Activated CD8-positive, alpha-beta memory T cell treated with anti-CD3 and anti-CD28 coated beads for 36 hours (primary cell): ENCODE measurements around the gene GSG1L2. TPM values are rescaled to one million over a fixed set of nuclear protein-coding genes. Genes with fewer than 3 reads are reported as not detected.

Experiments
- CTCF ChIA-PET: fragments of 350-600 bp; sonication (Branson Sonifier 250); formaldehyde crosslinking; loops from one replicate; lab custom pipeline; 2021; ENCODE audit warnings: antibody characterized with exemption; lab: Charles Lee
- POLR2A ChIA-PET: fragments of 350-600 bp; sonication (Branson Sonifier 250); formaldehyde crosslinking; loops from one replicate; lab custom pipeline; 2021; ENCODE audit warnings: antibody characterized with exemption; lab: Charles Lee
- total RNA-seq, 2 experiments: library from RNA; stranded (reverse); gene quantifications; one replicate each; pipeline ENCODE4 v1.2.3, GENCODE V29; 2021

Gene GSG1L2
- total RNA-seq, 2 experiments from 2014 or later = not detected

GRCh38 chr17:9828296-9829295, 6.7 kb upstream of the GSG1L2 start:
- ChIA-PET CTCF (no interaction called here), POLR2A (no interaction called here)

GRCh38 chr17:9825641-9826150, 3.8 kb upstream of the GSG1L2 start, which contains the start of gene GLP2R:
GLP2R (plus strand) TSS chr17:9825924; CDS start chr17:9826064, 140 bp downstream.
- POLR2A ChIA-PET = no interaction called here
- CTCF ChIA-PET = no interaction called here

- CTCF ChIA-PET = no interaction called here
Observed at GRCh38 chr17:9824797-9825338, 3.0 kb upstream of the GSG1L2 start.

GRCh38 chr17:9824094-9824493, 2.2 kb upstream of the GSG1L2 start:
- ChIA-PET POLR2A (no interaction called here), CTCF (no interaction called here)

More at GRCh38 chr17:9824797-9825338, 3.0 kb upstream of the GSG1L2 start:
- POLR2A ChIA-PET = no interaction called here

- POLR2A ChIA-PET = no interaction called here
- CTCF ChIA-PET = no interaction called here
Observed at GRCh38 chr17:9820448-9820847, 1.4 kb downstream of the GSG1L2 start.

- ChIA-PET CTCF (no interaction called here), POLR2A (no interaction called here)
Observed at GRCh38 chr17:9818760-9819159, 3.1 kb downstream of the GSG1L2 start.

- POLR2A ChIA-PET = no interaction called here
- CTCF ChIA-PET = no interaction called here
Observed at GRCh38 chr17:9817086-9817485, 4.8 kb downstream of the GSG1L2 start.

GRCh38 chr17:9816472-9816871, 5.4 kb downstream of the GSG1L2 start:
- CTCF ChIA-PET = no interaction called here
- POLR2A ChIA-PET = no interaction called here

GRCh38 chr17:9814337-9814945, 7.4 kb downstream of the GSG1L2 start:
- ChIA-PET POLR2A (no interaction called here), CTCF (no interaction called here)

- ChIA-PET POLR2A (no interaction called here), CTCF (no interaction called here)
Observed at GRCh38 chr17:9813166-9813565, 8.7 kb downstream of the GSG1L2 start.

GRCh38 chr17:9811537-9811936, 10.3 kb downstream of the GSG1L2 start:
- CTCF ChIA-PET = no interaction called here
- POLR2A ChIA-PET = no interaction called here

GRCh38 chr17:9811086-9811485, 10.8 kb downstream of the GSG1L2 start:
- CTCF ChIA-PET = no interaction called here

GRCh38 chr17:9810100-9810949, 11.6 kb downstream of the GSG1L2 start:
- ChIA-PET POLR2A (no interaction called here), CTCF (no interaction called here)

More at GRCh38 chr17:9811086-9811485, 10.8 kb downstream of the GSG1L2 start:
- POLR2A ChIA-PET = no interaction called here

GRCh38 chr17:9809409-9809808, 12.5 kb downstream of the GSG1L2 start:
- POLR2A ChIA-PET = no interaction called here
- CTCF ChIA-PET = no interaction called here

- ChIA-PET POLR2A (no interaction called here), CTCF (no interaction called here)
Observed at GRCh38 chr17:9806699-9807098, 15.2 kb downstream of the GSG1L2 start.

GRCh38 chr17:9805769-9806168, 16.1 kb downstream of the GSG1L2 start:
- ChIA-PET POLR2A (no interaction called here), CTCF (no interaction called here)

- POLR2A ChIA-PET = no interaction called here
- CTCF ChIA-PET = no interaction called here
Observed at GRCh38 chr17:9802697-9803096, 19.2 kb downstream of the GSG1L2 start.

GRCh38 chr17:9802294-9802693, 19.6 kb downstream of the GSG1L2 start:
- POLR2A ChIA-PET = interaction anchor here (0.7 kb wide), 1 partner anchor 13 kb away, joined by 4 read pairs; no protein-coding TSS in a partner anchor
- CTCF ChIA-PET = no interaction called here

- POLR2A ChIA-PET = interaction anchor here (0.7 kb wide), 1 partner anchor 14 kb away, joined by 4 read pairs; no protein-coding TSS in a partner anchor
- CTCF ChIA-PET = no interaction called here
Observed at GRCh38 chr17:9801505-9801904, 20.4 kb downstream of the GSG1L2 start.
